Right atrium auricular region (tissue), 2 donors: ENCODE results near the gene SYTL5. TPM values are rescaled to one million over a fixed set of nuclear protein-coding genes. Genes with fewer than 3 reads are reported as not detected.

Source experiments
- DNase-seq: peaks from one replicate; pipeline ENCODE4 v3.0.0-alpha.2; 2019; ENCODE audit warnings: low spot score
- H3K27ac ChIP-seq, 2 donors: fragments of 200-600 bp; sonication (generic); 1 replicate in 1 of 2; 2 replicates in 1 of 2; pipeline ENCODE4 v1.5.1; 2016 to 2019
- H3K27me3 ChIP-seq, 2 donors: fragments of 200-600 bp; sonication (generic); one replicate each; pipeline versions ENCODE4 v1.5.1 to v1.6.0; 2017 to 2019
- H3K36me3 ChIP-seq: fragments of 200-600 bp; sonication (generic); one replicate; pipeline ENCODE4 v1.5.1; 2016
- H3K4me1 ChIP-seq, 2 donors: fragments of 200-600 bp; sonication (generic); one replicate each; pipeline versions ENCODE4 v1.5.1 to v1.6.0; 2017 to 2019
- H3K4me3 ChIP-seq, 2 donors: fragments of 200-600 bp; sonication (generic); 1 replicate in 1 of 2; 2 replicates in 1 of 2; pipeline ENCODE4 v1.5.1; 2017 to 2019; ENCODE audit warnings: mild to moderate bottlenecking in 1 of 2, moderate library complexity in 1 of 2
- H3K9me3 ChIP-seq, 2 donors: fragments of 200-600 bp; sonication (generic); one replicate each; pipeline ENCODE4 v1.5.1; 2019
- total RNA-seq, 2 donors: library from RNA; depleted of rRNA; stranded (reverse); fragments of >200 nt; gene quantifications; one replicate each; pipeline ENCODE4 v1.1.0, GENCODE V29; 2016
- TF ChIP-seq, protein P1 (sequence below), 2 donors: fragments of 200-600 bp; sonication (generic); IDR thresholded peaks; one replicate each; pipeline ENCODE4 v1.5.1; 2019; ENCODE audit warnings: antibody characterized with exemption in 2 of 2

Gene SYTL5
- total RNA-seq, 2 donors from 2014 or later = 0.39 TPM; not detected in 1

DNA sequence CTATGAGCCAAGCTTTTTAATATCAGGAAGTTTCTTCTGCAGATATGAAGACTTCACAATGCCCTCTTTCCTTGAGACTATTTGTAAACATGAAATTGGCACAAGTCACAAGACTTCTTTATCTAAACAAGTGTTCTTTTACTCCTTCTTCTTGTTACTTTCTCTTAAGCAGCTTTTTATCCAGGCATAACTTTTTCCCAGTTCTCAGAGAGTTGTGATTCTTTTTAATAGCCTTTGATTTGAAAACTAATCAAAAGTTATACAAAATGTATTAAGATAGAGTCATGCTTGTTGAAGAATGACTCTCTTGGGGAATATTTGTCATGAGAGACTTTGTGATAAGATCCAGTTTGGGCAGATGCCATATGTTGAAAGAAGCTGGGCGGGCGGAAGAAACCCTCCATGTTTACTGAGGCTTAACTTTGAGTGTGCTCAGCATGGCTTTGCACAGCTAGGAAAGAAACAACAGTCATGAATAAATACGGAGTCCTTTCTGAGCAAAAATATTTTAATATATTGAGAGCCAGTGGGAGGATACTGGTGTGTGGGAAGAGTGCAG lies 39.3 kb downstream of the SYTL5 start:
- TF ChIP-seq, protein P1, sequence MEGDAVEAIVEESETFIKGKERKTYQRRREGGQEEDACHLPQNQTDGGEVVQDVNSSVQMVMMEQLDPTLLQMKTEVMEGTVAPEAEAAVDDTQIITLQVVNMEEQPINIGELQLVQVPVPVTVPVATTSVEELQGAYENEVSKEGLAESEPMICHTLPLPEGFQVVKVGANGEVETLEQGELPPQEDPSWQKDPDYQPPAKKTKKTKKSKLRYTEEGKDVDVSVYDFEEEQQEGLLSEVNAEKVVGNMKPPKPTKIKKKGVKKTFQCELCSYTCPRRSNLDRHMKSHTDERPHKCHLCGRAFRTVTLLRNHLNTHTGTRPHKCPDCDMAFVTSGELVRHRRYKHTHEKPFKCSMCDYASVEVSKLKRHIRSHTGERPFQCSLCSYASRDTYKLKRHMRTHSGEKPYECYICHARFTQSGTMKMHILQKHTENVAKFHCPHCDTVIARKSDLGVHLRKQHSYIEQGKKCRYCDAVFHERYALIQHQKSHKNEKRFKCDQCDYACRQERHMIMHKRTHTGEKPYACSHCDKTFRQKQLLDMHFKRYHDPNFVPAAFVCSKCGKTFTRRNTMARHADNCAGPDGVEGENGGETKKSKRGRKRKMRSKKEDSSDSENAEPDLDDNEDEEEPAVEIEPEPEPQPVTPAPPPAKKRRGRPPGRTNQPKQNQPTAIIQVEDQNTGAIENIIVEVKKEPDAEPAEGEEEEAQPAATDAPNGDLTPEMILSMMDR (IDR thresholded peaks at IDR 0.05) = no peak
- no peaks in the 10 kb centered on the region for H3K27me3 ChIP-seq
- H3K4me1 ChIP-seq = no peaks in the 10 kb centered on the region
- no peak overlapping the region for H3K4me3 ChIP-seq
- H3K36me3 ChIP-seq = no peaks in the 10 kb centered on the region
- H3K9me3 ChIP-seq = no peaks in the 10 kb centered on the region
- no peak overlapping the region for H3K27ac ChIP-seq
- no peak for DNase-seq

DNA sequence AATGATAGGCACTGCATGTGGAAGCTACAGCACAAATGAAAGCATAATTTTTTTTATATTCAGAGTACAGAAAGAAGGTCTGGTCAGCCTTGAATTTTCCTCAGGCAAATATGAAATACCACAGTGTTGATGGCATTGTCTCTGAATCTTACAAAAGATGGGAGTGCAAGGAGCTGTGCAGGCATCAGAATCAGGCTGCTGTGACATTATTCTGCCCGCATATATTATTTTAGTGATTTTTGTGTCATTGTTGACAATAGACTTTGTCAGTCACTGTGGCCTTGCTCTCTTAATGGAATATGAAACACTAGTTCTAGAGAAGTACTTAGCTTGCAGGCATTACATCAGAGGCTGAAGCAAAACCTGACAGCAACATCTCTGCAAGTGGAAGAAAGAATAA lies 42.5 kb downstream of the SYTL5 start:
- Histone ChIP-seq H3K4me1 (no peaks in the 10 kb centered on the region), H3K36me3 (no peaks in the 10 kb centered on the region), H3K4me3 (no peak overlapping the region), H3K27me3 (no peaks in the 10 kb centered on the region), H3K9me3 (no peaks in the 10 kb centered on the region), H3K27ac (no peak overlapping the region)
- no peak for DNase-seq
- TF ChIP-seq, protein P1 (IDR thresholded peaks at IDR 0.05) = no peak

DNA sequence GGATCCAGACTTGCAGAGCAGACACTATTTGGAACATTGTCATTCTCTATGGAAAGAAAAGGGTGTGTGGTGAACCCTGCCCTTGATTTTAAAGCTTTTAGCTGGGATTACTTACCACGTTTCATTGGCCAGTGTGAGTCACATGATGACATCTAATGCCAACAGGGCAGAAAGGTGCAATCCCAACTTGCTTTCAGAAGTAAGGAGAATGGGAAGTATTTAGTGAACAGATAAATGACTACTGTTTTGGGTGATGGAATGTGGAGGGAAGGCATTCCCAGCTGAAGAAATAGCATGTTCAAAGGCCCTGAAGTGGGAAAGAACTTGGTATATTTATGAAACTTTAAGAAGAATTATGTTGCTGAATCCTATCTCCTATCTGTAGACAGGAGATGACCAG lies 44.5 kb downstream of the SYTL5 start:
- Histone ChIP-seq H3K4me3 (no peak overlapping the region), H3K9me3 (no peaks in the 10 kb centered on the region), H3K4me1 (no peaks in the 10 kb centered on the region), H3K27ac (no peak overlapping the region), H3K36me3 (no peaks in the 10 kb centered on the region), H3K27me3 (no peaks in the 10 kb centered on the region)
- no peak for DNase-seq
- TF ChIP-seq, protein P1 (IDR thresholded peaks at IDR 0.05) = no peak

DNA sequence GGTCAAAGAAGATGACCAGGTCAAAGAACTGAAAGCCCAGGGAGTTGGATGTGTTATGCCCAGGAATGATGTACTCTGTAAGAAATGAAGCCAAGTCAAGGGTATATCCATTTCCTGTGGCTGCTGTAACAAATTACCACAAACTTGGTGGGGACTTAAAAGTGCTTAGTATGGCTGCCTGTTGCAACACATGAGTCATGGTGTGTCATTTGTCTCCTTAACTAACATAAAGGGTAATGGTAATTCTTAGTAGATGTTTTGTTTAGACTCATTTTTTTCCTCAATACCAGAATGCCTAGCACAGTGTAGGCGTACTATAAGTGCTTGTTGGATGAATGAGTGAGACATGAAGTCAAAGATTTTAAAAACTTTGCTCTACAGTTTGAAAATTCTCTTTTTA lies 45.7 kb downstream of the SYTL5 start:
- H3K4me3 ChIP-seq = no peak overlapping the region
- no peaks in the 10 kb centered on the region for H3K4me1 ChIP-seq
- TF ChIP-seq, protein P1 (IDR thresholded peaks at IDR 0.05) = no peak
- DNase-seq = no peak
- H3K36me3 ChIP-seq = no peaks in the 10 kb centered on the region
- no peaks in the 10 kb centered on the region for H3K9me3 ChIP-seq
- no peak overlapping the region for H3K27ac ChIP-seq
- H3K27me3 ChIP-seq = no peaks in the 10 kb centered on the region

DNA sequence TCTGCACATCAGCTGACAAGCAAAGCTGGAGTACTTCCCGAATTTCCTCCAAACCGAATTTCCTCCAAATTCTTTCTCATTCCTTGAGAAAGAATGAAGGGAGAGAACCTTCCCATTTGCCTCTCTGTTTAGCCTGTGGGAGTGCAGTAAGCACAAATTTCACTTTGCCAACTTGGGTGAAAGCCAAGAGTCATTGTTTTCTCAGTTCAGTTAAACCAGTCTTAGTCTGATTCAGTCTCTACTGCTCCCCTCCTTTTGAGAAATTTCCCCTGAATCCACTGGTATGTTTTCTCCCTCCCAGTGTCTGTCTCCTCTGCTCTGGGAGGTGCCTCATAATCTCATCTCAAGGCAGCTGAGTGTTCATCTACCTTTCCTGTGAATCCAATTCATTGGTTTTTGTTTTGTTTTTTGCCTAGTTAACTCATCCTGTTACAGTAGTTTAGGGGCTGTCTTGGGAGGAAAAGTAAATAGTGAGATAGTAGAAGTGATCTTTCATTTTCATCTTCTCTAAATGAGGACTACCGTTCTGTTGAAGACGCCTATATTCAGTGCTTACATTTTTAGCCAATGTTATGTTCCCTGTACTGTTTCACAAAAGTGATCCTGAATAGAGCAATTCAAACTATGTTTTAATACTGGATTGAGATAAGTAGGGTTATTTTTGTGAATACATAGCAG lies 49.0 kb downstream of the SYTL5 start:
- Histone ChIP-seq H3K27ac (no peak overlapping the region), H3K36me3 (no peaks in the 10 kb centered on the region), H3K27me3 (no peaks in the 10 kb centered on the region), H3K4me1 (no peaks in the 10 kb centered on the region), H3K4me3 (no peak overlapping the region), H3K9me3 (no peaks in the 10 kb centered on the region)
- no peak for DNase-seq
- TF ChIP-seq, protein P1 (IDR thresholded peaks at IDR 0.05) = no peak
